ENCODE data around the gene LIMS2.

LIMS2 gene

GRCh38 chr2:127625572-127625951, 49.8 kb downstream of the LIMS2 start:
- DNase-seq (ENCODE audit: low read depth, low spot score): no peak
- H3K27ac ChIP-seq: no peak overlapping the region

GRCh38 chr2:127624756-127625571, 50.4 kb downstream of the LIMS2 start:
- H3K27ac ChIP-seq: no peak overlapping the region
- DNase-seq (ENCODE audit: low read depth, low spot score): no peak

- DNase-seq (ENCODE audit: low read depth, low spot score): no peak
- no peak overlapping the region for H3K27ac ChIP-seq
Measured at GRCh38 chr2:127624320-127624755, 51.0 kb downstream of the LIMS2 start.

GRCh38 chr2:127623388-127624319, 51.7 kb downstream of the LIMS2 start:
- DNase-seq (ENCODE audit: low read depth, low spot score): no peak
- no peak overlapping the region for H3K27ac ChIP-seq

- no peak for DNase-seq (ENCODE audit: low read depth, low spot score)
Measured at GRCh38 chr2:127622561-127623387, 52.6 kb downstream of the LIMS2 start.

GRCh38 chr2:127621981-127622431, 53.3 kb downstream of the LIMS2 start:
- no peak for DNase-seq (ENCODE audit: low read depth, low spot score)
- no peak overlapping the region for H3K27ac ChIP-seq

More at GRCh38 chr2:127622561-127623387, 52.6 kb downstream of the LIMS2 start:
- no peak overlapping the region for H3K27ac ChIP-seq

GRCh38 chr2:127620866-127621265, 54.5 kb downstream of the LIMS2 start:
- no peak for DNase-seq (ENCODE audit: low read depth, low spot score)

GRCh38 chr2:127619877-127620705, 55.2 kb downstream of the LIMS2 start:
- no peak overlapping the region for H3K27ac ChIP-seq
- no peak for DNase-seq (ENCODE audit: low read depth, low spot score)

More at GRCh38 chr2:127620866-127621265, 54.5 kb downstream of the LIMS2 start:
- H3K27ac ChIP-seq: no peak overlapping the region

GRCh38 chr2:127619203-127619590, 56.1 kb downstream of the LIMS2 start:
- H3K27ac ChIP-seq: no peak overlapping the region
- no peak for DNase-seq (ENCODE audit: low read depth, low spot score)

GRCh38 chr2:127618551-127619202, 56.7 kb downstream of the LIMS2 start:
- H3K27ac ChIP-seq: no peak overlapping the region
- DNase-seq (ENCODE audit: low read depth, low spot score): no peak

GRCh38 chr2:127615511-127616166, 59.7 kb downstream of the LIMS2 start:
- DNase-seq (ENCODE audit: low read depth, low spot score): peak; percentile 50
- H3K27ac ChIP-seq: peak overlapping the region; percentile 41

GRCh38 chr2:127614731-127615130, 60.6 kb downstream of the LIMS2 start:
- H3K27ac ChIP-seq: peak overlapping the region; percentile 41
- no peak for DNase-seq (ENCODE audit: low read depth, low spot score)

GRCh38 chr2:127614246-127614645, 61.1 kb downstream of the LIMS2 start:
- no peak for DNase-seq (ENCODE audit: low read depth, low spot score)
- no peak overlapping the region for H3K27ac ChIP-seq

- H3K27ac ChIP-seq: no peak overlapping the region
- no peak for DNase-seq (ENCODE audit: low read depth, low spot score)
Measured at GRCh38 chr2:127612111-127612822, 63.1 kb downstream of the LIMS2 start.

- DNase-seq (ENCODE audit: low read depth, low spot score): no peak
- no peak overlapping the region for H3K27ac ChIP-seq
Measured at GRCh38 chr2:127611076-127611925, 64.0 kb downstream of the LIMS2 start.

GRCh38 chr2:127610561-127610960, 64.8 kb downstream of the LIMS2 start:
- no peak for DNase-seq (ENCODE audit: low read depth, low spot score)
- H3K27ac ChIP-seq: no peak overlapping the region

- DNase-seq (ENCODE audit: low read depth, low spot score): no peak
- no peak overlapping the region for H3K27ac ChIP-seq
Measured at GRCh38 chr2:127609818-127610217, 65.5 kb downstream of the LIMS2 start.
